ENCODE measurements around the gene RPL29.

The RPL29 gene

GRCh38 chr3:51947215-51947900 is 48.3 kb downstream of the RPL29 start:
- DNase-seq (ENCODE audit: low read depth in 2 of 2), result no peak

GRCh38 chr3:51946796-51947195 is 48.9 kb downstream of the RPL29 start:
- DNase-seq (ENCODE audit: low read depth in 2 of 2), result no peak

GRCh38 chr3:51945926-51946705 is 49.6 kb downstream of the RPL29 start:
- no peak for DNase-seq (ENCODE audit: low read depth in 2 of 2)

GRCh38 chr3:51945031-51945840 is 50.5 kb downstream of the RPL29 start:
- no peak for DNase-seq (ENCODE audit: low read depth in 2 of 2)

- DNase-seq (ENCODE audit: low read depth in 2 of 2), result no peak
Measured at GRCh38 chr3:51944451-51945021, 51.2 kb downstream of the RPL29 start.
